Measurements from ENCODE around the gene PLAU. TPM values are rescaled to one million over a fixed set of nuclear protein-coding genes. Genes with fewer than 3 reads are reported as not detected.

Gene PLAU
- total and polyA plus RNA-seq, 9 of the 15 experiments (the other 6 are each of a cell fraction or from before 2014, with no cell fraction given), result 2.1 to 16.9 (median 3.3) TPM

DNA sequence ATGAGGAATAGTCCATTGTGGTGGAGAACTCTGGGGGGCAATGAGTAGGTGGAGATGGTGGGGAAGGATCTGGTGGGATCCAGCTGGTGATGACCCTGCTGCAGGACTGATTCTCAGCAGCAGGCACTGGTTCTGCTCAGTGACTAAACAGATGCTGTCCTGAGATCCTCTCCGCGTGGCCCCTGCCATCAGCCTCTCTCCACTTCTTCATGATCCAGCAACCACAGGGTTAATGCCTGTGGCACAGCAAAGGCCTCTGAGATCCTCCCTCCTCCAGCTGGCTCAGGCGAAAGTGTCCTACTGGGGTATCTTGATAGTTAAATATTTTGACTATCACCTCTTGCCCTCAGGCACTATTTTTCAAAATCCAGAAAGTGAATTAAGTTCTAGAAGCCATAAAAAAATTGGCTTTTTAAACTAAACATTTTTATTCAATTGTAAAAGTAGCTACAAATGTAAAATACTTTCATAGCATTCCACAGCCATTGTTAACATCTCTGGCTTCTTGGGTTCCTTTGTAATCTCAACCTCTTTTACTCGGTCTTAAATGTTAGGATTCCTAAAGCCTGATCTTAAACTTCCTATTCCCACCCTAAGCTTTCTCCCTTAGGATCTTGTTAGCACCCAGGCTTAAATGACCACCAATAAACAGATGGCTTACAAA is 13.1 kb downstream of the PLAU start (continued):
- TF ChIP-seq, protein P1, sequence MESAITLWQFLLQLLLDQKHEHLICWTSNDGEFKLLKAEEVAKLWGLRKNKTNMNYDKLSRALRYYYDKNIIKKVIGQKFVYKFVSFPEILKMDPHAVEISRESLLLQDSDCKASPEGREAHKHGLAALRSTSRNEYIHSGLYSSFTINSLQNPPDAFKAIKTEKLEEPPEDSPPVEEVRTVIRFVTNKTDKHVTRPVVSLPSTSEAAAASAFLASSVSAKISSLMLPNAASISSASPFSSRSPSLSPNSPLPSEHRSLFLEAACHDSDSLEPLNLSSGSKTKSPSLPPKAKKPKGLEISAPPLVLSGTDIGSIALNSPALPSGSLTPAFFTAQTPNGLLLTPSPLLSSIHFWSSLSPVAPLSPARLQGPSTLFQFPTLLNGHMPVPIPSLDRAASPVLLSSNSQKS (CRISPR knock-in tag; IDR thresholded peaks at IDR 0.05), result no peak
- no peak for TF ChIP-seq NR4A1 (CRISPR knock-in tag; IDR thresholded peaks at IDR 0.05)
- TF ChIP-seq NR4A1 (tag; IDR thresholded peaks at IDR 0.05), result no peak
- no peak for TF ChIP-seq KAT2B (IDR thresholded peaks at IDR 0.05; ENCODE audit: low read depth, low read length)
- 0 out of 2 replicates have a peak, but pooled peaks have one; percentile 7 for TF ChIP-seq TCF7L2 (IDR thresholded peaks at IDR 0.05; ENCODE audit: low read depth, low read length)
- no peak for TF ChIP-seq RHOXF2B (CRISPR knock-in tag; conservative IDR thresholded peaks at IDR 0.05)
- TF ChIP-seq, protein P2, sequence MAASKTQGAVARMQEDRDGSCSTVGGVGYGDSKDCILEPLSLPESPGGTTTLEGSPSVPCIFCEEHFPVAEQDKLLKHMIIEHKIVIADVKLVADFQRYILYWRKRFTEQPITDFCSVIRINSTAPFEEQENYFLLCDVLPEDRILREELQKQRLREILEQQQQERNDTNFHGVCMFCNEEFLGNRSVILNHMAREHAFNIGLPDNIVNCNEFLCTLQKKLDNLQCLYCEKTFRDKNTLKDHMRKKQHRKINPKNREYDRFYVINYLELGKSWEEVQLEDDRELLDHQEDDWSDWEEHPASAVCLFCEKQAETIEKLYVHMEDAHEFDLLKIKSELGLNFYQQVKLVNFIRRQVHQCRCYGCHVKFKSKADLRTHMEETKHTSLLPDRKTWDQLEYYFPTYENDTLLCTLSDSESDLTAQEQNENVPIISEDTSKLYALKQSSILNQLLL (CRISPR knock-in tag; IDR thresholded peaks at IDR 0.05; ENCODE audit: borderline replicate concordance), result no peak
- no peak for TF ChIP-seq NCOR1 (IDR thresholded peaks at IDR 0.05)
- TF ChIP-seq NBN (IDR thresholded peaks at IDR 0.05; ENCODE audit: low read depth), result no peak
- TF ChIP-seq HOXB6 (CRISPR knock-in tag; IDR thresholded peaks at IDR 0.05; ENCODE audit: borderline replicate concordance), result no peak
- 0 out of 2 replicates have a peak, but pooled peaks have one; percentile 19 for TF ChIP-seq CBFA2T3 (IDR thresholded peaks at IDR 0.05)
- no peak for TF ChIP-seq ZBED1 (IDR thresholded peaks at IDR 0.05)
- TF ChIP-seq NFATC3 (IDR thresholded peaks at IDR 0.05), result no peak

Measured in K562 (cell line).